GM19397 (cell line): ENCODE measurements around the gene SORCS2.
"Not testable (repeated sequence)": the region's sequence is repeated elsewhere in the genome, so short reads cannot be mapped to it uniquely, and the experiment has no call there.

Source experiments
- ATAC-seq: cut with Tn5 transposase; IDR thresholded peaks from one replicate; pipeline ENCODE4 v1.9.1; 2021; ENCODE audit warnings: mild to moderate bottlenecking, moderate library complexity; ENCODE audit not compliant: unreplicated experiment

SORCS2 gene

DNA sequence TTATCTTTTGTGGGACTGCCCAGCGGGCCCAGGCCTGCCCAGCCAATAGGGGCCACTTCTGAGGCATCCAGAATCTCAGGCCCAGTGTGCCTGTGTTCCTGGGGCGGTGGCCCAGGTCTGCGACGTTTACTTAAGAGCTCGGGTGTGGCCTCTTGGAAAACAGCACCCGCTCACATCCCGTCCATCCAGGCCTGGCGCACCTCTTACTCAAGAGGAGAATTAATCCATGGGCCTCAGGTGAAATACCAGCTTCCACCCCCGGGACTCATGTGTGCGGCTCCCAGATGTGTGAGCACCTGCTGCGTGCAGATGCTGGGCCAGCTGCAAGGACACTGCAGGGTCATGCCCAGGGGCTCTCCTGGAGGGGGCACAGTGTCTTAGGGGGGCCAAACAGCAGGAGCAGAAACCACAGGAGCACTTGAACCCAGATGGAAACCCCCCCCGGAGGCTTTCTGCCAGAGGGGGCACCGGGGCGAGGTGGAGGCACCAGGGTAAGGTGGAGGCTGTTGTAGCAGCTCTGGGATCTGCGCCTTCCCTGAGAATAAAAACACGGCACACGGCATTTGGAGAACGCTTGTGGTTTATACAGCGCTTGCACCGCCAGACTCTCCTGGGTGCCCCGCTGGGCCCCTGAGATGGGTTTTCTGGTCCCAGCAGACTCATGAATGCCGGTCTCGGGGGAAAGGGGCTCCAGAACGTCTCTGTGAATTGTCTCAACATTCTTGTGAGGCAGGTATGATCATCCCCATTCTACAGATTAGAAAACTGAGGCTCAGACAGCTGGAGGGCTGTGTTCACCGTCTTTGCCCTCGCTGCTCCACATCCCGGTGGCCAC, 239.6 kb downstream of the SORCS2 start:
- no peak for ATAC-seq

DNA sequence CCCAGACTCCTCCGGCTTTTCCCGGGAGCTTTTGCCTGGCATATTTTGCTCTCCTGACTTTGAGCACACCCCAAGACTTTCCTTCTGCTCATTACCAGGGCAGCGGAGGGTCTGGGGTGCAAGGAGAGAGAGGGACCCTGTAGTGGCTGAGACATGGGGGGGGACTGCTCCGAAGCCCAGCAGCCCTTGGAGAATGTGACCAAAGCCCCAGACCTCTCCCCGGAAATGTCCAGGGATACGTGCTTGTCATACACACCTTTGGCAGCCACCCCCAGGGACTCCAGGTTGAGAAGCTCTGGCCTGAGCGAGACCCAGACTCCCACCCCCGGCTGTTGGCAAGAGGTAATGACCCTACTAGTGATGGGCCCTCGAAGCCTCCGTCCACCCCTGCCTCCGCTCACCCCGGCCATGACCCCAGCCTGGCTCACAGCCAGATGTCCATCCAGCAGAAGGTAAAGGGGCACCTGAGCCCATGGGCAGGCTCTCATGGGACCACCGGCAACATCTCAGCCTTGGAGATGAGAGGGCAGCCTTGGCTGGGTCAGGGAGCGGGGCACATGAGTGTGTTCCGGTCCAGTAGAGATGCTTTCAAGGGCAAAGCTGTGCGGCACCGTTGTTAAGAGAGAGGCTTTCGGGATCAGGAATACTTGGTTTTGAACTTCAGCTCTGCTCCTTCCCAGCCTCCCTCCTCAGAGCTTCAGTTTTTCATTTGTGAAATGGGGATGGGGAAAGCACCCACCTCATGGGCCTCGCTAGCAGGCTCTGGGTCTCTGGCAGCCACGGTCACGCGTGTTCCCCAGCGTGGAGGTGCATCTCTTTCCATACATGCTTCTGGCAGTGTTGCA, 240.4 kb downstream of the SORCS2 start:
- no peak for ATAC-seq

DNA sequence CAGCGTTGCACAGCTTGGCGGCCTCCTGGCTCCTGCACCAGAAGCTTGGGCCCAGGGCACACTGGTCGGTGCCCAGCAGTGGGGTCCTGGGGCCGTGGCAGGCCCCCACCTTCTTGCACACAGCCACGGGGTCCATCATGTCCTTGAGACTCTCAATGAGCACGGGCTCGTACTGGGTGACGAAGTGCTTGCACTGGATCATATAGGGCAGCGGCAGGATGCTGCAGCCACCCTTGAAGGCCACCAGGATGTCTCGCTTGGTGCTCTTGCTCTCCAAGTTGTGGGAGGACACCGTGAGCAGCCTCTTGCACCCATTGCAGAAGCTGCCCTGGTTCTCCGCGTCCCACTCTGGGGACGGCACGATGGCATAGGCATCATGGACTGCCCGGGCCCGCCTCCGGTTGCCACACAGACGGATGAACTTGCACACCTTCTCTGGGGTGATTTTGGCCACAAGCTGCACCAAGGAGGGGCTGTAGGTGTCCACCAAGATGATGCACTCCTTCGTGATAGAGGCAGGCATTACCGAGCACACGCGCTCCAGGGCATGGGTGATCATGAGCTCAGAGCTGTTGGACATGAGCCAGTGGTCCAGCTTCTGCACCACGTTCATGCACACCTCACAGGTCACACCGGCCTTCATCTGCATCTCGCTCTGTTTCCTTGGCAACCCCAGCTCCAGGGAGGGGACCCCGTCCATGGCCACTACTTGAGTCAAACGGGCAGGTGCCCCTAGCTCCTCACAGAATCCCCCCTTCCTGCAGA, 241.2 kb downstream of the SORCS2 start:
- no peak for ATAC-seq

DNA sequence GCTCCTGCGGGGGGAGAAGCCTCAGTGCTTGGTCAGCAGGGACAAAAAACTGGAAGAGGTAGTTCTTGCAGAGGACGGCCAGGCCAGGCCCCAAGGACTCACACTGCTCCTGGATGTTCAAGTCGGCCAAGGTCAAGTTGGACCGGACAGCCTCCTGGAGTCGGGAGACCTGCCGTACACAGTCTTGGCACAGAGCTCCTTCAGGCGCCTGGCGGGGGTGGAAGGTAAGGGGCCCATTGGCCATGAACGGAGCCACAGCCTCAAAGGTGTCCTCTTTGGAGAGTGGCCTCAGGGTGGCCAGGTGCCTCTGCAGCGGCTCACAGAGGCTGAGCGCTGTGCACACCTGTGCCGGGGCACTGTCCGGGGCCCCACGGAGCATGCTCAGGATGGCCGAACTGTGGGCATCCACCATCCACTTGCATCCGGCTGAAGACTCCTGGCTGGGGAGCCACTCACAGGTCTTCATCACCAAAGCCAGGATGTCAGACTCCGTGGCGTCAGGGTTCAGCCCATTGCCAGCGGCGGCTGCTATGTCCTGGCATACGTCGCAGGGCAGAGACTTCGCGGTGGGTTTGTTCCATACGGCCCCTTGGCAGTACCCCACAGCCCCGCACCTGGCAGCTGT, 241.9 kb downstream of the SORCS2 start:
- ATAC-seq: no peak

DNA sequence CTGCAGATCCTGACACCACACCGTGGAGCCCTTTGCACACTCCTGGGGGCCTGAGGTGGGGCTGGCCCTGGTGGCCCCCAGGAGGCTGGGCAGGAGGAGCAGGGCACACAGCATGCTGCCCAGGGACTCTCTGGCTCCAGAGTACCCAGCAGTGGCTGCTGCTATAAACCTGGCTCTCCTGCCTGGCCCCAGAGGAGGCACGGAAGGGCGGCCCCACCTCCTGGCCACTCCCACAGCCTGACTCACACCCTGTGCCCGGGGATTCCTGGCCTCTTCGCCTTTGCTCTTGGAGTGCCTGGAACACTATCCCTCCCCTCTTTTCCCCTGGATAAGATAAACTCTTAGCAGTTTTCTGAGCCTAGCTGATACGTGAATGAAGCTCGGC, 242.4 kb downstream of the SORCS2 start, which contains the start of gene PSAPL1:
PSAPL1 (minus strand) TSS at position 165 of the 385 bp plus-strand sequence; CDS start at position 114, 51 bp downstream.
- ATAC-seq: no peak

DNA sequence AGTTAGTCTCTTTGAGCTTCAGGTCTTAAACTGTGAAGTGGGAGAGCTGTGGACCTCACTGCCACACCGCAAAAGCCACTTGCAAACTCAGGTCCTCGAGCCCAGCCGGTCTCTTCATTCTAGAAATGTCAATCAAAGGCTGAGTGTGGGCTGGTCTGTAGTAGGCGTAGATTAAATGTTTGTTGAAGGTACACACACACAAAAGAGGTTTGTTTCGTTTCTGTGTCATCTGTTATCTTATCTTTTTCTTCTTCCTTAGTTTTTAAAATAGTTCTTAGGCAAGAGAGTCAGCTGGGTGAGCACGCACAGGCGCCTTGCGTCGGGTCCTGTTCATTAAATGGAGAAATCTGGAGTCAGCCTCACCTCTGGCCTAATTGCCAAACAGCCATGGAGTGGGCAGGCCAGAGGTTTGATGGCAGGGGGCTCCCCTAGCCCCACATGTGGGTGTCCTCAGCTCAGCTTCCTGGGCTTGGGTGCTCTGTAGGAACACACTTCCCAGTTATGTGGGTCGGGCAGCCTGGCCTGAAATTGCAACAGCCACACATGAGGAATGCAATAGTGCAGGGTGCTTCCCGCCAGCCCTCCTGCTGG, 243.2 kb downstream of the SORCS2 start:
- ATAC-seq: no peak

DNA sequence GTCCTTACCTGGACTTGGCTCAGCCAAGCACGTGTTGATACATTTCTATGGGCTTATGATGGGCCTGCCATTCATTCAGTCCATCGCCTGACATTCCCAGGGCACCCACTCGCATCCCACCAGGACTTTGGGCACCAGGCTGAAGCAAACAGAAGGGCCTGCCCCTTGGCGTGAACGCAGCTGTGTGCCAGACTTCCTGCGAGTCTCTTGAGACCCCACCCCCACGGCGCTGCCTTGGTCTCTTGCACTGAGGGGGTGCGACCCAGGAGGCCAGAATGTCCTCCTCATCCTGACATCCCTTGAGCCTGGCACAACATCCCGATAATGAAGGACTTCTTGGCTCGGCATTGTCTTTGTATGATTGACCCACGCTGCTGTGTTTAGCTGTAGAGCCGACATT, 243.9 kb downstream of the SORCS2 start:
- ATAC-seq: no peak

DNA sequence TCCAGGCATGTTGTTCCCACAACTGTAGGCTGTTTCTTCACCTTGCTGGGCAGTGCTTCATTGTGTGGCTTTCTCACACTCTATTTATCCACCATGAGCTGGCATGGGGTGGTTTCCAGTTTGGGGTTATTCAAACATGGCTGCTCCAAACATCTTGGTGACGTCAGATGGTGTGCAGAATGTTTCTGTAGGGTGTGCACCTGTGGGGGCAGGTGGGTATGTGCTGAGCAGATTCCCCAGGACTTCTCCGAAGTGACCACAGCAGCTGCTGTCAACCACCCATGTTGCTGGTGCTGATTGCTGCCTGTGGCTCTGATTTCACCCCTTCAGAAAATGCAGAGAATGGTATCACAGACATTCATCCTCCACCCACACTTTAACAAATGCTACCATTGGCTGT, 247.4 kb downstream of the SORCS2 start:
- ATAC-seq: no peak

DNA sequence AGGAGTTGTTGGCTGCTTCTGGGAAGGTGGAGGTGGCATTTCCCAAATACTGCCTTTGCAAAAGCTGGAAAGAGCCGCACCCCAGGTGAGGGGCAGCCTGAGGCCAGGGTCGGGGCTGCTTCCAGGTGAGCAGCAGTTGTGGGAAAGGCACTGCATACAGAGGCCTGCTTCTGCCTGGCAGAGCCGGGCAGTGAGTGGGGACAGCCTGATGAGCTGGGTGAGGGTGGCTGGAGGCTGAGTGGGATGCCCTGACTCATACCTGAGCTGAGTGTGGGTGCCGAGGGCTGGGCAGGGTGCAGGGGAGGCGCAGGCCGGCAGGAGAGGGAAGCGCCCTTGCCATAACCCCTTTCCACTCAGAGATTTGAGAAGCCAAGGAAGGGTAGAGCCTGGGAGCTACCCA, 248.9 kb downstream of the SORCS2 start:
- no peak for ATAC-seq

DNA sequence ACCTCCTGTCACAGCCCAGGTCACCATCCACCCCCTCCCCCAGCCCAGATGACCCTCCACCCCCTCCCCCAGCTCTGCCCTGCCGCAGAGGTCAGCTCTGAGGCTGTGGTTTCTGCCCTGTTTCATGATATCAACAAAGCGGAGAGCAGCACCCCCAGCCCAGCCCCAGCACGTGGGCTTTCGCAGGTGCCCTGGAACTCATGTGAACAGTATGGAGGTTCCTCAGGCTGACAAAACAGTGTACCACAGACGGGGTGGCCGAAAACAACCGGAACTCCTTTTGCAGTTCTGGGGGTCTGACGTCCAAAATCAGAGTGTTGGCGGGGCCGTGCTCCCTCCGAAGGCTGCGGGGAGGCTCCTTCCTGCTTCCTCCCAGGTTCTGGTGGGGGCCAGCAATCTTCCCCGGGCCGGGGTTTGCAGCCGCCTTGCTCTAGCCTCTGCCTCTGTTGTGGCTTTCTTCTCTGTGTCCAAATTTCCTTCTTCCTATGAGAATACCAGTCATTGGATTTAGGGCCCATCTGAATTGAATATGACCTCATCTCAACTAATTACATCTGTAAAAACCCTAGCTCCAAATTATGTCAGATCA, 250.3 kb downstream of the SORCS2 start:
- ATAC-seq: no peak

DNA sequence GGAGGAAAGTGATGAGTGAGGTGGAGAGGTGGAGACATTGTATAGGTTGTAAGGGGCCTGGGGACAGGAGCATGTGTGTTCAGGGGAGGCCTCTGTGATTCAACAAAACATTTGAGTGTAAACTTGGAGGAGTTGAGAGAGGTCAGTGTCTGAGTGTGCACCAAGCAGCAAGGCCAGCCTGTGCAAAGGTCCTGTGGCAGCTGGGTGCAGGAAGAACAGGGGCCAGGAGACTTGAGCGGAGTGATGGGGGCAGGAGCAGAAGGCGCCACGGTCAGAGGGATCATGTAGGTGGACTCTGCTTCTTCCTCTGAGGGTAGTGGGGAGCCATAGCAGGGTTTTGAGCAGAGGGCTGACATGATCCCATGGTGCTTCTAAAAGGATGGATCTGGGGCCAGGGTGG, 252.0 kb downstream of the SORCS2 start:
- no peak for ATAC-seq

DNA sequence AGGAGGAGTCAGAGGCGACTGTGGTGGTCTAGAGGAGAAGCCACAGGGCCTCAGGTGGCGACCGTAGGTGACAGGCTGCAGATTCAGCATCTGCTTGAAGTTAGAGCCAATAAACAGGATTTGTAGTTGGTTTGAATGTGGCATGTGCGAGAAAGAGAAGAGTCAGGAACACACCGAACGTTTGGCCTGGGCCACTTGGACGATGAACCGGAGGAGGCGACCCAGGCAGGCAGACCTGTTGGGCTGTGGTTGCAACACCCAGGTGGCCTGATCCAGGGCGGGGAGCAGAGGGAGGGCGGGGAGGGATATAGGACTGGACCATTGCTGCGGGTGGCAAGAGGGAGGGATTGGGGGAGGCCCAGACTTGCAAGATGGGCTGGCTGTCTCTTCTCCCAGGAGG, 252.4 kb downstream of the SORCS2 start:
- no peak for ATAC-seq

DNA sequence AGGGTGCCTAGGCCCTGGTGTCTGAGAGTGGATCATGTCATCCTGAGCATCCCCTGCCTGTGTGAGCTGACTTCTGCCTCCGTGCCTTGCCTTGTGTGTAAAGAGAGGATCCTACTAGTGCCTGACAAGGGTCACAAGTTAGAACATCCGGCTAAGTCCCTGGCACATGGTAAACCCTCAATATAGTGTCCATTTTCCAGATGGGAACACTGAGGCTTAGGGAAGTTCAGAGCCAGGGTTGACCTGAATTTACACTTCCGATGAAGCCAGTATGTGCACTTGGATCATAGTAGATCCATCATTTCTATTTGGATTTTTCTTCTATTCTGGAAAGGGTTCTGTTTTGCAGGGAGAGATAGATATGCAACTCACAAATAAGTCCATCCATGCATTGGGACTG, 254.9 kb downstream of the SORCS2 start:
- ATAC-seq: no peak

DNA sequence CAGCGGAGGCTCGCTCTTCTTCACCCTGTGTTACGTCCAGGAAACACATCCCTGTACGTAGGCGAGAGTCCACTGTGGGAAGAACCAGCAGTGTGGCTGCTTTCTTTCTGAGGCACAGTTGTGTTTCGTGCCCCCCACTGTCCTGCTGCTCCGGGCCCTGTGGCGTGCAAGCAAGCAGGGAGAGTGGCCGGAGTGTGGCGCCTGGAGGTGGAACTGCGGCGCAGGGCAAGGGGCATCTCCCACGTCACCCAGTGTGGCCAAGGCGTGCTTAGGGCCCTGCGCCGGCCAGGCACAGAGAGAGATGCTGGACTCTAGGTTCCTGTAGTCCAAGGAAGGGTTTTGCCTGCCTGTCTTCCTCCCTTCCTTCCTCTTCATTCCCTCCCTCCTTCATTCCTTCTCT, 255.7 kb downstream of the SORCS2 start:
- no peak for ATAC-seq

DNA sequence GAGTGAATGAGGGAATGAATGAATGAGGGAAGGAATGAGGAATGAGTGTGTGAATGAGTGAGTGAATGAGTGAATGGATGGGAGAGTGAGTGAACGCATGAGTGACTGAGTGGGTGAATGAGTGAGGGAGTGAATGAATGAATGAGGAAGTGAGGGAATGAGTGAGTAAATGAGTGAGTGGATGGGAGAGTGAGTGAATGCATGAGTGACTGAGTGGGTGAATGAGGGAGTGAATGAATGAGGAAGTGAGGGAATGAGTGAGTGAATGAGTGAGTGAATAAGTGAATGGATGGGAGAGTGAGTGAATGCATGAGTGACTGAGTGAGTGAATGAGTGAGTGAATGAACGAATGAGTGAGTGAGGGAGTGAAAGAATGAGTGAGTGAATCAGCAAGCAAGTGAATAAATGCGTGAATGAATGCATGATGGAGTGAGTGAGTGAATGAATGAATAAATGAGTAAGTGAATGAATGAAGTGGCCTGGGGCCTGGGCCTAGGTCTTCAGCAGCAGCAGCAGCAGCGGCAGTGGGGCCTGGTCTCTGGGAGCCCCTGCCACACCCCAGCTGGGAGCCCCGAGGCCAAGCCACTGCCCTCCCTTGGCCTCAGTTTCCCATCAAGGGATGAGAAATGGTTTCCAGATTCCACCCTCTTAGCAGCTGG, 258.6 kb downstream of the SORCS2 start:
- no peak for ATAC-seq

DNA sequence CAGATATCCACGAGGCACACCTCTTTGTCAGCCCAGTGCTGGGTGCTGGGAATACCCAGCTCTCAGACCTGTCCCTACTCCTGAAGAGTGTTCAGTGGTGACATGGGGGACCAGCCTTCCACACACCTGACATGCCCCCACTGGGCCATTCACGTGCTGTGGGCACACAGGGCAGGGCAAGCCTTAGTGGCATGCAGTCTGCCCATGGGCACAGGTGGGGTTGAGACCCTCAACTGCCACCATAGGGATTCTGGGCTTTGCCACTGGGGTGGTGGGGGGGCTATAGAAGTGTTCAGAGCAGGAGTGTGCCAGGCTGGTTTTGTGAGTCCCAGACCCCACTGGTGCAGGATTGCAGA, 259.1 kb downstream of the SORCS2 start:
- ATAC-seq: no peak

DNA sequence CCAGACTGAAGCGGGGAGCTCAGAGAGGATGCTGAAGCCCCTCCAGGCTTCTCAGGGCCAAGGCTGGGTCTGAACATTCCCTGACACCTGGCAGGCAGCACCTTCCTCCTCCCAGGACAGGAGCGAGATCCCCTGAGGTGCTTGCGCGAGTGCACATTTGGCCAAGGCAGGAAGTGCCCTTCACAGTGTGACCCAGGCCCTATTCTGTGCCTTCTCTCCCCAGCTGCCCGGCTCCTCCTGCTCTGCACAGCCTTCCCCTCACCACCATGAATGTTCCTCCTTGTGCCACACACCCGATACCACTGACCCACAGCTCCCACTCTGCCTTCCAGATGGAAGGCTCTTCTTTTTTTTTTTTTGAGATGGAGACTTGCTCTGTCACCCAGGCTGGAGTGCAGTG, 259.5 kb downstream of the SORCS2 start:
- ATAC-seq: no peak

DNA sequence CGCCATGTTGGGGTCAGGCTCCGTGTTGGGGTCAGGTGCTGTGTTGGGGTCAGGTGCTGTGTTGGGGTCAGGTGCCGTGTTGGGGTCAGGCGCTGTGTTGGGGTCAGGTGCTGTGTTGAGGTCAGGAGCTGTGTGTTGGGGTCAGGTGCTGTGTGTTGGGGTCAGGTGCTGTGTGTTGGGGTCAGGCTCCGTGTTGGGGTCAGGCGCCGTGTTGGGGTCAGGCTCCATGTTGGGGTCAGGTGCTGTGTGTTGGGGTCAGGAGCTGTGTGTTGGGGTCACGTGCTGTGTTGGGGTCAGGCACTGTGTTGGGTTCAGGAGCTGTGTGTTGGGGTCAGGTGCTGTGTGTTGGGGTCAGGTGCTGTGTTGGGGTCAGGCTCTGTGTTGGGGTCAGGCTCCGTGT, 260.5 kb downstream of the SORCS2 start:
- ATAC-seq: not testable (repeated sequence)

DNA sequence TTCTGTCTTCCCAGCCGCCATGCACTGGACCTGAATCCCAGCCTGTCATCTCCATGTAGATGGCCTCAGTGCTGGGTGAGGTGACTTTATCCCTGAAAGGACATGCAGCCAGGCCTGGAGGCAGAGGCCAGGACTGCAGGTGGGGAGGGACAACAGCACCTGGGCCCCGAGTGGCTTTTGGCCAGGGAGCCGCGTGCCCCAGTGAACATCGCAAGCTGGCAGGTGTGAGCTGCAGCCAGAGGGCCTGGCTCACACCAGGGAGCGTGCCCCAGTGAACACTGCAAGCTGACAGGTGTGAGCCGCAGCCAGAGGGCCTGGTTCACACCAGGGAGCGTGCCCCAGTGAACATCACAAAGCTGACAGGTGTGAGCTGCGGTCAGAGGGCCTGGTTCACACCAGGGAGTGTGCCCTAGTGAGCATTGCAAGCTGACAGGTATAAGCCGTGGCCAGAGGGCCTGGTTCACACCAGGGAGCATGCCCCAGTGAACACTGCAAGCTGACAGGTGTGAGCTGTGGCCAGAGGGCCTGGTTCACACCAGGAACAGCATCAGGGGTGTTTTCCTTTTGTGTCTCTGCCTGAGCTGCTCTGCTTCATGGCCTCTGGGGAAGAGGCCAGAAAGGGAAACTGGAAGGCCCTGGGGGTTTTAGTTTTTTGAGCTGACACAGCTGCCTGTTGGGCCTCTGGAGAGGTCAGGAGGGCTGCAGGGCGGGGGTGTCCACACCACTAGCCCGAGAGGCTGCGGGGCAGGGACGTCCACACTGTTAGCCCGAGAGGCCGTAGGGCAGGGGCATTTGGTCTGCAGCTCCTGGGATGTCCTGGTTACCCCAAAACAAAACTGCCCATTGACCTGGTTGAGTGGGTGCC, 265.1 kb downstream of the SORCS2 start:
- no peak for ATAC-seq
